HEK293 (cell line): ENCODE measurements around the gene ISG15.
"Not testable (repeated sequence)": the region's sequence is repeated elsewhere in the genome, so short reads cannot be mapped to it uniquely, and the experiment has no call there.

Source experiments
- ZEB2 ChIP-seq: fragments of 450-650 bp; formaldehyde crosslinking; IDR thresholded peaks from 2 replicates; pipeline ENCODE4 v1.5.1; 2016; ENCODE audit warnings: missing biosample characterization, missing genetic modification characterization
- ZSCAN16 ChIP-seq: fragments of 450-650 bp; formaldehyde crosslinking; IDR thresholded peaks from 2 replicates; pipeline ENCODE4 v1.5.1; 2016; ENCODE audit warnings: missing biosample characterization, missing genetic modification characterization
- TF ChIP-seq, protein P1 (sequence below): fragments of 450-650 bp; formaldehyde crosslinking; IDR thresholded peaks from 2 replicates; pipeline ENCODE4 v1.5.1; 2016; ENCODE audit warnings: missing biosample characterization, missing genetic modification characterization
- TF ChIP-seq, protein P2 (sequence below): fragments of 450-650 bp; formaldehyde crosslinking; optimal IDR thresholded peaks from 2 replicates; pipeline ENCODE3; 2016; ENCODE audit warnings: missing biosample characterization, mild to moderate bottlenecking, missing genetic modification characterization
- TF ChIP-seq, protein P3 (sequence below): fragments of 450-650 bp; formaldehyde crosslinking; IDR thresholded peaks from 2 replicates; pipeline ENCODE4 v1.5.1; 2016; ENCODE audit warnings: missing biosample characterization, missing genetic modification characterization

DNA sequence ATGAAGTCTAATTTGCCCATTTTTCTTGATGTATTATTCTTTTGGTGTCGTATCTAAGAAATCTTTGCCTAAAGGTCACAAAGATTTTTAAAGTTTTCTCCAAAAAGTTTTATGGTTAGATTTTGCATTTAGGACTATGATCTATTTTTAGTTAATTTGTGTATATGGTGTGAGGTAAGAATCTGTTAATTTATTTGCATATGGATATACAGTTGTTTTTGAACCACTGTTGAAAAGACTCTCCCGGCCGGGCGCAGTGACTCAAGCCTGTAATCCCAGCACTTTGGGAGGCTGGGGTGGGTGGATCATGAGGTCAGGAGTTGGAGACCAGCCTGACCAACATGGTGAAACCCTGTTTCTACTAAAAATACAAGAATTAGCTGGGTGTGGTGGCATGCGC is 25.2 kb upstream of the ISG15 start:
- TF ChIP-seq ZEB2, ZSCAN16 (tag by site-specific recombination): not testable (repeated sequence)
- TF ChIP-seq, protein P1, sequence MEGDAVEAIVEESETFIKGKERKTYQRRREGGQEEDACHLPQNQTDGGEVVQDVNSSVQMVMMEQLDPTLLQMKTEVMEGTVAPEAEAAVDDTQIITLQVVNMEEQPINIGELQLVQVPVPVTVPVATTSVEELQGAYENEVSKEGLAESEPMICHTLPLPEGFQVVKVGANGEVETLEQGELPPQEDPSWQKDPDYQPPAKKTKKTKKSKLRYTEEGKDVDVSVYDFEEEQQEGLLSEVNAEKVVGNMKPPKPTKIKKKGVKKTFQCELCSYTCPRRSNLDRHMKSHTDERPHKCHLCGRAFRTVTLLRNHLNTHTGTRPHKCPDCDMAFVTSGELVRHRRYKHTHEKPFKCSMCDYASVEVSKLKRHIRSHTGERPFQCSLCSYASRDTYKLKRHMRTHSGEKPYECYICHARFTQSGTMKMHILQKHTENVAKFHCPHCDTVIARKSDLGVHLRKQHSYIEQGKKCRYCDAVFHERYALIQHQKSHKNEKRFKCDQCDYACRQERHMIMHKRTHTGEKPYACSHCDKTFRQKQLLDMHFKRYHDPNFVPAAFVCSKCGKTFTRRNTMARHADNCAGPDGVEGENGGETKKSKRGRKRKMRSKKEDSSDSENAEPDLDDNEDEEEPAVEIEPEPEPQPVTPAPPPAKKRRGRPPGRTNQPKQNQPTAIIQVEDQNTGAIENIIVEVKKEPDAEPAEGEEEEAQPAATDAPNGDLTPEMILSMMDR (tag by site-specific recombination): not testable (repeated sequence)
- TF ChIP-seq, protein P2, sequence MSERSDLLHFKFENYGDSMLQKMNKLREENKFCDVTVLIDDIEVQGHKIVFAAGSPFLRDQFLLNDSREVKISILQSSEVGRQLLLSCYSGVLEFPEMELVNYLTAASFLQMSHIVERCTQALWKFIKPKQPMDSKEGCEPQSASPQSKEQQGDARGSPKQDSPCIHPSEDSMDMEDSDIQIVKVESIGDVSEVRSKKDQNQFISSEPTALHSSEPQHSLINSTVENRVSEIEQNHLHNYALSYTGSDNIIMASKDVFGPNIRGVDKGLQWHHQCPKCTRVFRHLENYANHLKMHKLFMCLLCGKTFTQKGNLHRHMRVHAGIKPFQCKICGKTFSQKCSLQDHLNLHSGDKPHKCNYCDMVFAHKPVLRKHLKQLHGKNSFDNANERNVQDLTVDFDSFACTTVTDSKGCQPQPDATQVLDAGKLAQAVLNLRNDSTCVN (tag by site-specific recombination): not testable (repeated sequence)
- TF ChIP-seq, protein P3, sequence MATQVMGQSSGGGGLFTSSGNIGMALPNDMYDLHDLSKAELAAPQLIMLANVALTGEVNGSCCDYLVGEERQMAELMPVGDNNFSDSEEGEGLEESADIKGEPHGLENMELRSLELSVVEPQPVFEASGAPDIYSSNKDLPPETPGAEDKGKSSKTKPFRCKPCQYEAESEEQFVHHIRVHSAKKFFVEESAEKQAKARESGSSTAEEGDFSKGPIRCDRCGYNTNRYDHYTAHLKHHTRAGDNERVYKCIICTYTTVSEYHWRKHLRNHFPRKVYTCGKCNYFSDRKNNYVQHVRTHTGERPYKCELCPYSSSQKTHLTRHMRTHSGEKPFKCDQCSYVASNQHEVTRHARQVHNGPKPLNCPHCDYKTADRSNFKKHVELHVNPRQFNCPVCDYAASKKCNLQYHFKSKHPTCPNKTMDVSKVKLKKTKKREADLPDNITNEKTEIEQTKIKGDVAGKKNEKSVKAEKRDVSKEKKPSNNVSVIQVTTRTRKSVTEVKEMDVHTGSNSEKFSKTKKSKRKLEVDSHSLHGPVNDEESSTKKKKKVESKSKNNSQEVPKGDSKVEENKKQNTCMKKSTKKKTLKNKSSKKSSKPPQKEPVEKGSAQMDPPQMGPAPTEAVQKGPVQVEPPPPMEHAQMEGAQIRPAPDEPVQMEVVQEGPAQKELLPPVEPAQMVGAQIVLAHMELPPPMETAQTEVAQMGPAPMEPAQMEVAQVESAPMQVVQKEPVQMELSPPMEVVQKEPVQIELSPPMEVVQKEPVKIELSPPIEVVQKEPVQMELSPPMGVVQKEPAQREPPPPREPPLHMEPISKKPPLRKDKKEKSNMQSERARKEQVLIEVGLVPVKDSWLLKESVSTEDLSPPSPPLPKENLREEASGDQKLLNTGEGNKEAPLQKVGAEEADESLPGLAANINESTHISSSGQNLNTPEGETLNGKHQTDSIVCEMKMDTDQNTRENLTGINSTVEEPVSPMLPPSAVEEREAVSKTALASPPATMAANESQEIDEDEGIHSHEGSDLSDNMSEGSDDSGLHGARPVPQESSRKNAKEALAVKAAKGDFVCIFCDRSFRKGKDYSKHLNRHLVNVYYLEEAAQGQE (tag by site-specific recombination): not testable (repeated sequence)
